Nephron (organoid): ENCODE measurements around the gene MAPK8.

Source experiments
- H3K27ac Mint-ChIP-seq, 3 experiments: 2 replicates each; pipeline ENCODE4 v1.8.0; 2020; ENCODE audit warnings: mixed read lengths in 3 of 3, mild to moderate bottlenecking in 2 of 3, moderate library complexity in 1 of 3
- H3K27me3 Mint-ChIP-seq: 2 replicates; pipeline ENCODE4 v1.8.0; 2021; ENCODE audit warnings: low read depth, mild to moderate bottlenecking, moderate library complexity, mixed read lengths
- H3K36me3 Mint-ChIP-seq: 2 replicates; pipeline ENCODE4 v1.8.0; 2020; ENCODE audit warnings: low read depth, mixed read lengths
- H3K4me1 Mint-ChIP-seq: 2 replicates; pipeline ENCODE4 v1.8.0; 2020; ENCODE audit warnings: mixed read lengths
- H3K4me3 Mint-ChIP-seq, 3 experiments: 2 replicates each; pipeline ENCODE4 v1.8.0; 2020; ENCODE audit warnings: mild to moderate bottlenecking in 3 of 3, mixed read lengths in 3 of 3, moderate library complexity in 2 of 3
- H3K9me3 Mint-ChIP-seq: 2 replicates; pipeline ENCODE4 v1.8.0; 2020; ENCODE audit warnings: mixed read lengths
- CTCF ChIP-seq, 3 experiments: fragments of 200-600 bp; sonication (generic); IDR thresholded peaks; one replicate each; pipeline ENCODE4 v1.5.0; 2021; ENCODE audit warnings: antibody characterized with exemption in 3 of 3; ENCODE audit not compliant: unreplicated experiment in 3 of 3

The MAPK8 gene

GRCh38 chr10:48282829-48283228 is 23.6 kb upstream of the MAPK8 start:
- H3K27ac Mint-ChIP-seq: no peak overlapping the region
- H3K4me3 Mint-ChIP-seq: no peak overlapping the region
- TF ChIP-seq CTCF (IDR thresholded peaks at IDR 0.05; ENCODE audit: unreplicated experiment in 3 of 3): no peak
- H3K4me1 Mint-ChIP-seq: peaks cover 15% of the 10 kb centered on the region
- peaks cover 34% of the 10 kb centered on the region for H3K9me3 Mint-ChIP-seq
- peaks cover 20% of the 10 kb centered on the region for H3K27me3 Mint-ChIP-seq
- no peaks in the 10 kb centered on the region for H3K36me3 Mint-ChIP-seq

GRCh38 chr10:48284002-48284546 is 22.4 kb upstream of the MAPK8 start:
- no peaks in the 10 kb centered on the region for H3K36me3 Mint-ChIP-seq
- peaks cover 32% of the 10 kb centered on the region for H3K9me3 Mint-ChIP-seq
- H3K4me3 Mint-ChIP-seq: no peak overlapping the region
- peaks cover 24% of the 10 kb centered on the region for H3K27me3 Mint-ChIP-seq
- H3K4me1 Mint-ChIP-seq: peaks cover 21% of the 10 kb centered on the region
- no peak for TF ChIP-seq CTCF (IDR thresholded peaks at IDR 0.05; ENCODE audit: unreplicated experiment in 3 of 3)
- H3K27ac Mint-ChIP-seq: no peak overlapping the region

- no peaks in the 10 kb centered on the region for H3K36me3 Mint-ChIP-seq
- no peak overlapping the region for H3K27ac Mint-ChIP-seq
- peaks cover 28% of the 10 kb centered on the region for H3K4me1 Mint-ChIP-seq
- H3K4me3 Mint-ChIP-seq: no peak overlapping the region
- TF ChIP-seq CTCF (IDR thresholded peaks at IDR 0.05; ENCODE audit: unreplicated experiment in 3 of 3): no peak
- peaks cover 20% of the 10 kb centered on the region for H3K27me3 Mint-ChIP-seq
- H3K9me3 Mint-ChIP-seq: peaks cover 30% of the 10 kb centered on the region
Measured at GRCh38 chr10:48284811-48285210, 21.7 kb upstream of the MAPK8 start.

GRCh38 chr10:48285710-48286109 is 20.8 kb upstream of the MAPK8 start:
- TF ChIP-seq CTCF (IDR thresholded peaks at IDR 0.05; ENCODE audit: unreplicated experiment in 3 of 3): no peak
- H3K27ac Mint-ChIP-seq: no peak overlapping the region
- H3K4me3 Mint-ChIP-seq: no peak overlapping the region
- H3K27me3 Mint-ChIP-seq: peaks cover 18% of the 10 kb centered on the region
- peaks cover 30% of the 10 kb centered on the region for H3K9me3 Mint-ChIP-seq
- H3K4me1 Mint-ChIP-seq: peaks cover 32% of the 10 kb centered on the region
- no peaks in the 10 kb centered on the region for H3K36me3 Mint-ChIP-seq

- H3K4me3 Mint-ChIP-seq: no peak overlapping the region
- peaks cover 14% of the 10 kb centered on the region for H3K27me3 Mint-ChIP-seq
- no peaks in the 10 kb centered on the region for H3K36me3 Mint-ChIP-seq
- peaks cover 24% of the 10 kb centered on the region for H3K9me3 Mint-ChIP-seq
- H3K4me1 Mint-ChIP-seq: peaks cover 32% of the 10 kb centered on the region
- no peak overlapping the region for H3K27ac Mint-ChIP-seq
- no peak for TF ChIP-seq CTCF (IDR thresholded peaks at IDR 0.05; ENCODE audit: unreplicated experiment in 3 of 3)
Measured at GRCh38 chr10:48286356-48286755, 20.1 kb upstream of the MAPK8 start.
